Testis (tissue), 3 donors: Measurements from ENCODE around the gene AGBL4. TPM values are rescaled to one million over a fixed set of nuclear protein-coding genes. Genes with fewer than 3 reads are reported as not detected.

Experiments
- DNase-seq: peaks from one replicate; pipeline ENCODE4 v3.0.0-alpha.2; 2019
- H3K27ac ChIP-seq, 2 donors: fragments of 200-600 bp; sonication (generic); one replicate each; pipeline ENCODE4 v1.5.1; 2019
- H3K27me3 ChIP-seq: fragments of 200-600 bp; sonication (generic); one replicate; pipeline ENCODE4 v1.5.1; 2019
- H3K36me3 ChIP-seq: fragments of 200-600 bp; sonication (generic); one replicate; pipeline ENCODE4 v1.5.1; 2017; ENCODE audit warnings: low read depth; ENCODE audit errors: missing control alignments
- H3K4me1 ChIP-seq: fragments of 200-600 bp; sonication (generic); one replicate; pipeline ENCODE4 v1.5.1; 2019
- H3K4me3 ChIP-seq, 2 donors: fragments of 200-600 bp; sonication (generic); one replicate each; pipeline ENCODE4 v1.5.1; 2017 to 2019
- H3K9me3 ChIP-seq: fragments of 200-600 bp; sonication (generic); one replicate; pipeline ENCODE4 v1.5.1; 2017
- POLR2A ChIP-seq: fragments of 450-650 bp; IDR thresholded peaks from one replicate; pipeline ENCODE4 v1.6.1; 2017; ENCODE audit warnings: antibody characterized with exemption, mild to moderate bottlenecking, moderate library complexity
- WGBS, 2 donors: methylation state at CpG; one replicate each; pipeline ENCODE4 v1.1.5; 2018; 5-methylcytosine and 5-hydroxymethylcytosine counted together
- intact Hi-C: fragments of 100-400 bp; cut with DNase I; formaldehyde crosslinking; loops from one replicate; pipeline ENCODE4 v1.15.1; 2023; ENCODE audit warnings: low total_unique reads
- polyA plus RNA-seq: library from polyadenylated mRNA; stranded (reverse); fragments of 350-450 nt; fragmentation: Illumina TruSeq; extraction: RNeasy Lipid Tissue Mini Kit (QIAGEN cat#74804); gene quantifications from one replicate; pipeline ENCODE4 v1.2.3, GENCODE V29; 2014; ENCODE audit warnings: low read depth, low replicate concordance; ENCODE audit not compliant: insufficient read depth
- total RNA-seq, 2 donors: library from RNA; depleted of rRNA; stranded (reverse); fragments of >200 nt; gene quantifications; one replicate each; pipeline ENCODE4 v1.2.3, GENCODE V29; 2016
- TF ChIP-seq, protein P1 (sequence below), 3 experiments: fragments of 450-650 bp in 2 of 3; fragments of 200-600 bp in 1 of 3; sonication (generic) in 1 of 3; IDR thresholded peaks; one replicate each; pipeline ENCODE4 v1.5.1; 2016 to 2019; ENCODE audit warnings: antibody characterized with exemption in 3 of 3, mild to moderate bottlenecking in 2 of 3, moderate library complexity in 1 of 3

AGBL4 gene
- total and polyA plus RNA-seq, 3 donors from 2014 or later: 3.3 to 6.9 (median 5.8) TPM

DNA sequence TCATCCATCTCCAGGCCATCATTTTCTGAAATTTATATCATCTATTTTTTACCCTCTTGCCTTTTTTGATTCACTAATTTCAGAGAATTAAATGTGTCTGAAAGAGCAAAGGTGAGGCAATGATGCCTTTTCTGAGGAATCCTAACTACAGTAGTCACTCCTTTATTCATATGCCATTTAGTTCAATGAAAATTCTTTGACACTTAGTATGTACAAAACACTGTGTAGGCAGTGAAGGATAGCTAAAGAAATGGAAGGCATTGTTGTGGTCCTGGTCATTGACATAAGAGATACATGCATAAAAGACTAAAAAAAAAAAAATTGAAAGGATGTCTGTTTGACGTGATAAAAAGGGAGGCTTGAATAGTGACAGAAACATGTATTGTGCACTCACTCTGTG lies 1075.2 kb downstream of the AGBL4 start:
- intact Hi-C loops: no loop called here
- TF ChIP-seq POLR2A: no peak
- TF ChIP-seq, protein P1, sequence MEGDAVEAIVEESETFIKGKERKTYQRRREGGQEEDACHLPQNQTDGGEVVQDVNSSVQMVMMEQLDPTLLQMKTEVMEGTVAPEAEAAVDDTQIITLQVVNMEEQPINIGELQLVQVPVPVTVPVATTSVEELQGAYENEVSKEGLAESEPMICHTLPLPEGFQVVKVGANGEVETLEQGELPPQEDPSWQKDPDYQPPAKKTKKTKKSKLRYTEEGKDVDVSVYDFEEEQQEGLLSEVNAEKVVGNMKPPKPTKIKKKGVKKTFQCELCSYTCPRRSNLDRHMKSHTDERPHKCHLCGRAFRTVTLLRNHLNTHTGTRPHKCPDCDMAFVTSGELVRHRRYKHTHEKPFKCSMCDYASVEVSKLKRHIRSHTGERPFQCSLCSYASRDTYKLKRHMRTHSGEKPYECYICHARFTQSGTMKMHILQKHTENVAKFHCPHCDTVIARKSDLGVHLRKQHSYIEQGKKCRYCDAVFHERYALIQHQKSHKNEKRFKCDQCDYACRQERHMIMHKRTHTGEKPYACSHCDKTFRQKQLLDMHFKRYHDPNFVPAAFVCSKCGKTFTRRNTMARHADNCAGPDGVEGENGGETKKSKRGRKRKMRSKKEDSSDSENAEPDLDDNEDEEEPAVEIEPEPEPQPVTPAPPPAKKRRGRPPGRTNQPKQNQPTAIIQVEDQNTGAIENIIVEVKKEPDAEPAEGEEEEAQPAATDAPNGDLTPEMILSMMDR (IDR thresholded peaks at IDR 0.05): no peak
- Histone ChIP-seq H3K27ac (no peak overlapping the region), H3K36me3 (no peaks in the 10 kb centered on the region), H3K4me1 (no peaks in the 10 kb centered on the region), H3K4me3 (no peak overlapping the region), H3K27me3 (no peaks in the 10 kb centered on the region), H3K9me3 (no peaks in the 10 kb centered on the region)
- no peak for DNase-seq
- WGBS, 2 donors: 59 to 72% methylated on average over 1 of the region's 1 CpG

DNA sequence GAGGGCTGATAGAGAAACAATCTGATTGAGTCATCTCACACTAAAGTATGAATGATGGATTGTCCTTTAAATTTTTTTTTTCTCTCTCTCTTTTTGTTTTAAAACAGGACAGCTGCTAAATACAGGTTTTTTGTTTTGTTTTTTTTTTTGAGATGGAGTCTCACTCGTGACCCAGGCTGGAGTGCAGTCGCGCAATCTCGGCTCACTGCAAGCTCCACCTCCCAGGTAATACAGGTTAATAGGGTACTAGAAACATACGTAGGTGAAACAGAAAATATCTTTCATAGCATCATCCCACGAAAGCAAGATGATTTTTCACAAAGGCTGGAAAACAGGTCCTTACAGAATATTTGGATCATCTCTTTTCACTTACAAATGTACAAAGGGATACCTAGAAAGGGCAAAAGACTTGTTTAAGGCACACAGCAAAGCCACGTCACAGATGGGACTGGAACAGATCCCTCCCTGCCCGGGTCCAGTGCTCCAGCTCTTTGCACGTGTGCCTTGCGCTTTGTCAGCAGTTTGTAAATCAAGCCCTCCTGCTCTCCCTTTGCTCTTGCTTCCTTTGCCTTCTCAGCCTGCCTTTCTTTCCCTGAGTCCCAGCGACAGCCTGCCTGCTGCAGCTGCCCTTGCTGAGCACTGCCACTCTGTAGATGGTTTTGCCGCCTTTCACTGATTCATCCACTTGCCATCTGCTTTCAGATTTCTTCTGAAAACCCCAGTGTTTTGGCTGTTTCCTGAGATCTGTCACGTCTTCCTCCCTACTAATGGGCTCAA lies 1075.8 kb downstream of the AGBL4 start:
- H3K4me1 ChIP-seq: no peaks in the 10 kb centered on the region
- TF ChIP-seq, protein P1 (IDR thresholded peaks at IDR 0.05): no peak
- no peak for TF ChIP-seq POLR2A
- H3K36me3 ChIP-seq: no peaks in the 10 kb centered on the region
- no peaks in the 10 kb centered on the region for H3K27me3 ChIP-seq
- intact Hi-C loops: no loop called here
- H3K27ac ChIP-seq: no peak overlapping the region
- H3K4me3 ChIP-seq: no peak overlapping the region
- no peak for DNase-seq
- H3K9me3 ChIP-seq: no peaks in the 10 kb centered on the region
- WGBS, 2 donors: 58 to 60% methylated on average over 13 of the region's 13 CpGs

DNA sequence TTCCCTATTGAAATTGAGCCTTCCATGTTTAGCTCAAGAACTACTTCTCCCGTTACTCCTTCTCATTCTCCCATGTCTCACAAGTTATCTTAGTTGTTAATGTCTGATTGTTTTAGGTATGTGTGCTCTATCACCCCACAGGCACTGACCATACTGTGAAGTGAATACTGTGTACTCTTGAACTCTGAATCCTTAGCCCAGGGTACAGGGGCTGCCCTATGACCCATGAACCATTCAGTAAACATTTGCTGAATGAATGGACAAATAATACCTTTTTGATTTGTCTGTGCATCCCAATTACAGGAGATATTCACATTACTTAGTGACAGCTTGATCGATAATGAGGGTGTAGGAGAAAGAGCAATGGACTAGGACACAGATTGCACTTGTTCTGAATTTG lies 1077.7 kb downstream of the AGBL4 start:
- 93 to 98% methylated on average over 2 of the region's 2 CpGs for WGBS, 2 donors
- H3K4me3 ChIP-seq: no peak overlapping the region

DNA sequence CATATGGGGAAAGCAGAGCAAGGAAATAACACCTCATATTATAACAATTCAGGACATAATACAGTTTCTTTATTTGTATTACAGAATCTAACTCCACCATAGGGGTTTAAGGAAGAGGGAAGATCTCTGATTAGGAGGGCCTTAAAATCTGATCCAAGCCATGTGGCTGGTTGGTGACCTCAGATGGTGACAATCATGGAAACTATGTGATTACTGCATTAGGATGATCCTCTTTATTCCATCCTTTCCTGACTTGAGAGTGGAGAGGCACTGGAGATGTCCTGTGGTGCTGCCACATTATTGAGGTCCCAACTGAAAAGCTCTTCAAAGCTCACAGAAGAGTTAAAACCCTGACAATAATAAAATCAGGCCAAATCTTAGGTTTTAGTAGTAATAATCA lies 1078.9 kb downstream of the AGBL4 start:
- Histone ChIP-seq H3K27me3 (no peaks in the 10 kb centered on the region), H3K9me3 (no peaks in the 10 kb centered on the region), H3K27ac (no peak overlapping the region), H3K36me3 (no peaks in the 10 kb centered on the region), H3K4me1 (no peaks in the 10 kb centered on the region), H3K4me3 (no peak overlapping the region)
- TF ChIP-seq POLR2A: no peak
- TF ChIP-seq, protein P1 (IDR thresholded peaks at IDR 0.05): no peak
- no peak for DNase-seq
- intact Hi-C loops: no loop called here

More for the DNA sequence above, 1077.7 kb downstream of the AGBL4 start:
- Histone ChIP-seq H3K9me3 (no peaks in the 10 kb centered on the region), H3K36me3 (no peaks in the 10 kb centered on the region), H3K4me1 (no peaks in the 10 kb centered on the region), H3K27ac (no peak overlapping the region), H3K27me3 (no peaks in the 10 kb centered on the region)
- TF ChIP-seq POLR2A: no peak
- TF ChIP-seq, protein P1 (IDR thresholded peaks at IDR 0.05): no peak
- intact Hi-C loops: no loop called here
- DNase-seq: no peak

DNA sequence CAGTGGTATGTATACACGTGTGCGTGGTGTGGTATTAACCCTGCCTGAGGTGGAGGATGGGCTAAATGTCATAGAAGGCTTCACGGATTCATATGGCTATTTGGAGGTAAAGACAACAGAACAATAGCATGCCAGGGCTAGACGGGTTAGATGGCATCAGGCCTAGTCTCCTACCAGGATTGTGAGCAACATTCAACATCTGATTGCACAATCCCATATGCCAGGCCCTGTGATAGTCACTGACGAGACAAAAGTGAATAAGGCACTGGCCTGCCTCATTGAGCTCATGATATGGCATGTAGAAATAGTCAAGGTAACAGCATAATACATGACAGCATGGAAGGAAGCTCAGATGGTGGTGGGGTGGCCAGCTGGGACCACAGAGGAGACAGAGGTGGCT lies 1079.9 kb downstream of the AGBL4 start:
- TF ChIP-seq, protein P1 (IDR thresholded peaks at IDR 0.05): no peak
- TF ChIP-seq POLR2A: no peak

More for the DNA sequence above, 1079.9 kb downstream of the AGBL4 start:
- H3K9me3 ChIP-seq: no peaks in the 10 kb centered on the region
- DNase-seq: no peak
- no peaks in the 10 kb centered on the region for H3K36me3 ChIP-seq
- WGBS, 2 donors: 92 to 94% methylated on average over 5 of the region's 5 CpGs
- no peak overlapping the region for H3K27ac ChIP-seq
- H3K4me3 ChIP-seq: no peak overlapping the region
- no peaks in the 10 kb centered on the region for H3K27me3 ChIP-seq
- H3K4me1 ChIP-seq: no peaks in the 10 kb centered on the region
- intact Hi-C loops: no loop called here
